GM19193 (cell line): ENCODE measurements around the gene PLEKHF1.

Experiments used
- POLR2A ChIP-seq: IDR thresholded peaks from 4 replicates; pipeline ENCODE4 v1.6.1; 2011; ENCODE audit not compliant: insufficient read depth, insufficient read length; ENCODE audit errors: extremely low read depth

Gene PLEKHF1

GRCh38 chr19:29667901-29668341 lies 2.7 kb downstream of the PLEKHF1 start:
- TF ChIP-seq POLR2A, result no peak

- TF ChIP-seq POLR2A, result no peak
Observed at GRCh38 chr19:29668746-29669609, 3.7 kb downstream of the PLEKHF1 start.

- TF ChIP-seq POLR2A, result no peak
Observed at GRCh38 chr19:29670255-29670654, 5.0 kb downstream of the PLEKHF1 start.

GRCh38 chr19:29671393-29672160 lies 6.3 kb downstream of the PLEKHF1 start:
- TF ChIP-seq POLR2A, result peak; percentile 33

GRCh38 chr19:29672319-29672932 lies 7.2 kb downstream of the PLEKHF1 start:
- no peak for TF ChIP-seq POLR2A

- no peak for TF ChIP-seq POLR2A
Observed at GRCh38 chr19:29672933-29673336, 7.7 kb downstream of the PLEKHF1 start.

- no peak for TF ChIP-seq POLR2A
Observed at GRCh38 chr19:29673451-29674371, 8.4 kb downstream of the PLEKHF1 start.

- no peak for TF ChIP-seq POLR2A
Observed at GRCh38 chr19:29674374-29675119, 9.3 kb downstream of the PLEKHF1 start.

- no peak for TF ChIP-seq POLR2A
Observed at GRCh38 chr19:29675120-29675649, 9.9 kb downstream of the PLEKHF1 start.

- no peak for TF ChIP-seq POLR2A
Observed at GRCh38 chr19:29675650-29676186, 10.5 kb downstream of the PLEKHF1 start.

- no peak for TF ChIP-seq POLR2A
Observed at GRCh38 chr19:29676586-29676985, 11.3 kb downstream of the PLEKHF1 start.

GRCh38 chr19:29677001-29677817 lies 11.9 kb downstream of the PLEKHF1 start:
- TF ChIP-seq POLR2A, result no peak

GRCh38 chr19:29678484-29679106 lies 13.3 kb downstream of the PLEKHF1 start:
- no peak for TF ChIP-seq POLR2A
